NCI-H187 treated with DMSO at 0.1 percent for 48 hours (cell line): Measurements from ENCODE around the gene SYNDIG1.

ENCODE experiments used
- DNase-seq: peaks from one replicate; lab custom pipeline; 2025; lab: John Stamatoyannopoulos, UW

The SYNDIG1 gene

GRCh38 chr20:24674921-24675605 is 205.6 kb downstream of the SYNDIG1 start:
- DNase-seq: no peak

GRCh38 chr20:24675651-24676352 is 206.4 kb downstream of the SYNDIG1 start:
- DNase-seq: no peak

GRCh38 chr20:24676353-24676977 is 207.0 kb downstream of the SYNDIG1 start:
- no peak for DNase-seq

- no peak for DNase-seq
Observed at GRCh38 chr20:24676978-24677370, 207.5 kb downstream of the SYNDIG1 start.

DNA sequence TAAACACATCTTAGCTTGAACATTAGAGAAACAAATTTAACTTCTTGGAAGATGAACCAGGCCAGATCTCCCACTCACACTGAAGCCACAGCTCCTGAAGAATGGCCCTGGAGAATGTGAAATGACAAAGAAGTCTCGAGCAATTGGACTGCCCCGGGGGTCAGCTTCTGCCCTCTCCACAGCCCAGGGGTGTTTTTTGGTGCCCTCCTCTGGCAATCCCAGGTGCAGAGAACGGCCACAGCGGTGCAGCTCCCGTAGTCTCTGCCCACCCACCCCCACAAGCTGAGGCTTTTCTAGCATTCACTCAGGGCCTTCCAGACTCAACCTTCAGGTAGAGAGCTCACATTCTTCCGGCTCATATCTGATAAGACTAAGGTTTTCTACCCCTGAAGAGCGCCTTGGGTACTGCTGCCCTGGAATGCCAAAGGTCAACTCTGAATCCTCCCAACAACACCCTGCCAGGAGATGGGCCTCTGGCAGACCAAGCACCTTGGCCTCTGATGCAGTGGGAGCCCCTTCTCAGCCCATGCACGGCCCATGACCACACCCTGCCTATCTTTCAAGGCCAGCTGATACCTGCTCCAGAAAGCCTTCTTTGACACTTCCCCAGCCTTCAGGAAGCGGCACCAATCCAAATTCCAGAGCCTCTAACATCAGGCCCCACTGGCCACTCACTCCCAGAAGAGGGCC is 208.3 kb downstream of the SYNDIG1 start:
- no peak for DNase-seq

DNA sequence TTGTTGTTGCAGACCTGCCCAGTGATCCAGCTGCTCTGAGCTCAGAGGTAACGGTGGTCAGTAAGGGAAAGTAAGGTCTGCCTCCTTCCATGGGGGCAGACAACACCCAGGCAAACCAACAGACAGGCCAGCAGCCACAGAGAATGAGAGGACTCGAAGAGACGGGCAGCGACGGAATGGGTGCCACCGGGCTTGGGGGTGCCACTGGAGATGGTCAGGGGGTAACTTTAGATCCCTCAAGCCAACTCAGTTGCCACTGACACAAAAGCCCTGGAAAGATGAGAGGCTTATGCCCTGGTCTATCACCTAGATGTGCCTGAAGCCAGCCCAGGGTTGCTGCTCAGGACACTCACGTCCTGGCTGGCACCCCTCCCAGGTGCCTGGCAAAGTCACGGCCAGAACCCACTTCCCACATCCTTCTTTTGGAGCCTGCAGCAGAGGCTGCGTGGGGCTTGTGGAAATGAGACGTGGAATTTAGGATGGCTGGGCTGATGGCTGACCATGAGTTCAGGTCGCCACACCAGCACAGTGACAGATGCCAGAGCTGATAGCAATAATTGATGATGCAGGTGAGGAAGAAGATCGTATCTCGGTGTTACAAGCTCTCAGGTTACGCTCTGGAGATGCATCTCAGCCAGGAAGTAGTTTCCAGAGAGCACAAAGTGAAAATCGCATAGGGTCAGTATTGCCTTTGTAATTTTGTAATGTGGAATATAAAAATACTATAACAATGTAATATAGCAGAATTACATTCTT is 209.1 kb downstream of the SYNDIG1 start:
- no peak for DNase-seq

DNA sequence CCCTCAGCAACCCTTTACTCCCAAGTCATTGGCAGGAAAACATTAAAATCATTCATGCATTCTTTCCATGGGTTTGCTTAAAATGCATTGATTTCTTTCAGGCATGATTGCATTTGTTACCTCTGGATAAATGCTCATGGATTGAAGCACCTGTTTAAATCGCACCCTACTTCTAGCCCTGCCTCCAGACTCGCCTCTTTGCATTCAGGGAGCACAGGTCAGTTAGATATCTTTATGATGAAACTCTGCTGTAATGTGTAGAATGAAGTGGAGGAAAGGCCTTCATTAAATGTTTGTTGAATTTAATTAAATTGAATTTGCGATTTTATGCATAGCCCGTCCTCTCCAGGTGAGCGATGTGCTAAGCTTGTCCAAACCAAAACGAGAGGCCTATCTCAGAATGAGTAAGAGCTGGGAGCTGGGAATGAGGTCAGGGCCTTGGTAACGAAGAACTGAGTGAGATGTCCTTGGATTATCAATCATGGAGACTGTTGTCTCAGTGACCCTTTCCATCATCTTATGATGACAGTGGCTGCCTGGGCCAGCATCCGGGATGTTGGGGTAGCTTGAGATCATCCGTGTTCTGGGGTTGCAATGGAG is 210.1 kb downstream of the SYNDIG1 start:
- DNase-seq: no peak

GRCh38 chr20:24681634-24682495 is 212.4 kb downstream of the SYNDIG1 start:
- DNase-seq: no peak

GRCh38 chr20:24682496-24682985 is 213.1 kb downstream of the SYNDIG1 start:
- DNase-seq: no peak

- DNase-seq: no peak
Observed at GRCh38 chr20:24683676-24684075, 214.2 kb downstream of the SYNDIG1 start.

- DNase-seq: no peak
Observed at GRCh38 chr20:24684421-24684871, 215.0 kb downstream of the SYNDIG1 start.

- DNase-seq: no peak
Observed at GRCh38 chr20:24684956-24685691, 215.7 kb downstream of the SYNDIG1 start.

- DNase-seq: no peak
Observed at GRCh38 chr20:24685736-24686135, 216.3 kb downstream of the SYNDIG1 start.

- DNase-seq: no peak
Observed at GRCh38 chr20:24686156-24686555, 216.7 kb downstream of the SYNDIG1 start.

- no peak for DNase-seq
Observed at GRCh38 chr20:24690408-24690807, 221.0 kb downstream of the SYNDIG1 start.

DNA sequence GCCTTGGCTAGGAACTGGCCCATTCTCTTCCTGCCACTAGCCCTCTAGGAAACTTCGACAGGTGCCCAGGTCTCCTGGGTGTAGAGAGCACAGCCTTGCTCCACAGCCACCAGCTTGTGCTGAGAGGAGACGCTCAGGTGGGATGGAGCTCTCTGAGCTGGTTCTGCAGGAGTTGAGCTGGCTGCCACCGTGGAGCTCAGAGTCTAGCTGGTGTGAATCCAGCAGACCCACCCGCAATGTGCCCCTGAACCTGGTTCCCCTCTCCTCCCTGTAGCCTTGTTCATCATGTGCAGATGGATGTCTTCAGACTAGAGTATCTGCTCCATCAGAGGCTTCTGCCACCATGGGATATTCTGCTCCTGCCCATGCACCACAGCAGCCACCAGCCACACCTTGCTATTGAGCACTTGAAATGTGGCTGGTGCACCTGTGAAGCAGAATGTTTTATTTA is 222.5 kb downstream of the SYNDIG1 start:
- no peak for DNase-seq

DNA sequence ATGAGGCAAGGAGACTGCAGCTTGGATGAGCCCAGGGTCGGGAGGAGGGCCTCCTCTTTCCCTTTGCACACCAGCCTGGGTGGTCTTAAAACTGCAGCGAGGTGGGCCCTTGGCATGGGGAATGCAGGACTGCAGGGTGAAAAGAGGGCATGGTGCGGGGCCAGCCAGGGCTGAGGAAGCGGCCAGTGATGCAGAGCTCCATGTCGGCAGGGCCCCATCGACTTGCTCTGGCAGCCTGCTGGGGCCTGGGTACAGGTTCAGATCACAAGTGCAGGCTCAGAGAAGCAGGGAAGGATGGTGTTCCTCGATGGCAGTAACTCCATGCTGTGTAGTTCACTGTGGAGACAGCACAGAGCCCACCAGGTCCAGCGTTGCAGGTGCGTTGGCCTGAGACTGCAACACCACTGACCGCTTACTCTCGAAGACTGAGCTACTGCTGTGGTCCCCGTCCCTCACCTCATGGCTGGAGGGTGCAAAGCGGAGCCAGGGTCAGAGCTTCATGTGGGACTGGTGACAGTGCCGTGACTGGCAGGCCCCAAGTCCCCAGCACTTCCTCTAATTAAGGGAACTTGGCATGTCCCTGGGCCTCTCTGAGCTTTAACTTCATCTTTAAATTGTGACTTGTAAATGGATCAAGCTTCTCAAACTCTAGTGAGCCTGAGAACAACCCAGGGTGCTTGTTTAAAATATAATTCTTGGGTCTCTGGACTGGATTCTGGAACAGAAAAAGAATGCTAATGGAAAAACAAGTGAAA is 223.2 kb downstream of the SYNDIG1 start:
- no peak for DNase-seq

DNA sequence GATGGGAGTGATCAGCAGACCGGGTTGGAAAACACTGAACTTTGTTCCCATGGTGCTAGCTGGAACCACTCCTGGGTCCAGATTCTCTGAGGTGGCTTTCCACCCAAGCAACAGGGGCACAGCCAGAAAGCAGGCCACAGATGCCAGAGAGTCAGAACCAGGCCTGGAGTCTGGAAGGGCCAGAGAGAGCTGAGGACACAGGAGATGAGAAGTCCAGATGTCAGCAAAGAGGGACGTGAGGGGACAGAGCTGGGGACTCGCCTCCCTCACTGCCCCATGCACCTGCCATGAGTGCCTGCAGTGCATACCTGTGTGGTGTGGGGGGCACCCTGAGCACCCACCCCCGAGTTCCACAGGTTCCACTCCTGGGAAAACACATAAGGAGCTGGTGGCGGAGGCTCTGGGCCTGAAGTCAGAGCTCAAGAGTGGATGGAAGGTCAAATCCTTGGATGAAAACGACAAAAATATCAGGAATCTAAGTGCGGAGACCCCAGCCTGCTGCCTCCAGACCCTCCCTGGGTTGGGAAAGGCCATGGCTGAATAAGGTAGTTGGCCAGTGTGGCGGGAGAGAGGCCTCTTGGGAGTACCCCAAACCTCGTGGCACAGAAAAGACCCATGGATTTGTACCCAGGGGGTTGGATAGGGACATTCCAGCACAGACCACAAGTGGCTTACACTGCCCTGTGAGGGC is 224.2 kb downstream of the SYNDIG1 start:
- DNase-seq: no peak
